ENCODE measurements around the gene PTDSS2. TPM values are rescaled to one million over a fixed set of nuclear protein-coding genes. Genes with fewer than 3 reads are reported as not detected.
A peak's percentile ranks its signal among the peaks of the same experiment; 100 is the strongest.

Gene PTDSS2
- total RNA-seq, 1 experiment from 2014 or later: 30.4 TPM

DNA sequence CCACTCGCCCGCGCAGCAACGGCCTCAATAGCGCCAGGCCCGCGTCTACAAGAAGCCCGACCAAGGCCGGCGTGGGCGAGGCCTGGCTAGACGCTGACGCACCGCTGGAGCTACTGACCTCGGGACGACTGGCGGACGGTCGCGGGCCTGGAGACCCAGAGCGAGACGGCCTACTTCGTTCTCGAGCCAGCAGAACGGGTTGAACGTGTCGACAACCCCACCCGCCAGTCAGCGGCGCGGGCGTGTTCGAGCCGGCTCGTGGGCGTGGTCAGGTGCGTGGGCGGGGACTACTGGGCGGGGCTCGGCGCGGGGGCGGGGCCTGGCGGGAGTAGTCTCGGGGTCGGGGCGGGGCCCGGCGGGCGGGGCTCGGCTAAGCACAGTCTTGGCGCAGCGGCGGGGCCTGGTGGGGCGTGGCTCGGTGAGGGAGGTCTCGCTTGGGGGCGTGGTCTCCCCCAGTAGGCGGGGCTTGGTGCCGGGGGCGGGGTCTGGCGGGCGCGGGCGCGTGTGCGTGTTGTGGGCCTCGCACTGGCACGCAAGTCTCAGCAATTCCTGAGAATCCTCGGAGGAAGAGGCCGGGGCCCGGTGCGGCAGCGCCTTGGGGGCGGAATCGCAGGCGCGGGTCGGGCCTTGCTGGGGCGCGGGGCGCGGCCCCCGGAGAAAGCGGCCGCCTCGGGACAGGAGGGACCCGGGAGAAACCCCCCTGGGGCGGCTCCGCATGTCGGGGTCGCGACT lies 57.1 kb downstream of the PTDSS2 start, which contains the start of gene RNH1:
Gene RNH1 (minus strand): TSS at position 248 of the 732 bp plus-strand sequence. CDS start 5,080 bp downstream, outside the sequence.
- H3K4me1 Mint-ChIP-seq (ENCODE audit: low read depth, unreplicated experiment): no peaks in the 10 kb centered on the region
- no peaks in the 10 kb centered on the region for H3K9me3 Mint-ChIP-seq (ENCODE audit: low read depth, unreplicated experiment)
- H3K27me3 Mint-ChIP-seq (ENCODE audit: unreplicated experiment): no peaks in the 10 kb centered on the region
- peaks cover 44% of the 10 kb centered on the region for H3K36me3 Mint-ChIP-seq (ENCODE audit: insufficient read depth, unreplicated experiment)
- intact Hi-C loops (cut with micrococcal nuclease; ENCODE audit: unreplicated experiment): no loop called here
- TSS peak; percentile 3 for BruUV-seq (replicated peaks)
- CTCF ChIA-PET: interaction anchor here (0.7 to 0.9 kb wide), 3 partner anchors 12 to 1226 kb away, joined by 3 to 8 read pairs (median 6); no protein-coding TSS in a partner anchor
- peak within 1 kb of the TSS; percentile 92 for H3K4me3 Mint-ChIP-seq (ENCODE audit: low read depth, unreplicated experiment)
- peak within 1 kb of the TSS; percentile 99 for H3K27ac Mint-ChIP-seq (ENCODE audit: unreplicated experiment)
- DNase-seq: peak; percentile 98
- TF ChIP-seq, protein P1, sequence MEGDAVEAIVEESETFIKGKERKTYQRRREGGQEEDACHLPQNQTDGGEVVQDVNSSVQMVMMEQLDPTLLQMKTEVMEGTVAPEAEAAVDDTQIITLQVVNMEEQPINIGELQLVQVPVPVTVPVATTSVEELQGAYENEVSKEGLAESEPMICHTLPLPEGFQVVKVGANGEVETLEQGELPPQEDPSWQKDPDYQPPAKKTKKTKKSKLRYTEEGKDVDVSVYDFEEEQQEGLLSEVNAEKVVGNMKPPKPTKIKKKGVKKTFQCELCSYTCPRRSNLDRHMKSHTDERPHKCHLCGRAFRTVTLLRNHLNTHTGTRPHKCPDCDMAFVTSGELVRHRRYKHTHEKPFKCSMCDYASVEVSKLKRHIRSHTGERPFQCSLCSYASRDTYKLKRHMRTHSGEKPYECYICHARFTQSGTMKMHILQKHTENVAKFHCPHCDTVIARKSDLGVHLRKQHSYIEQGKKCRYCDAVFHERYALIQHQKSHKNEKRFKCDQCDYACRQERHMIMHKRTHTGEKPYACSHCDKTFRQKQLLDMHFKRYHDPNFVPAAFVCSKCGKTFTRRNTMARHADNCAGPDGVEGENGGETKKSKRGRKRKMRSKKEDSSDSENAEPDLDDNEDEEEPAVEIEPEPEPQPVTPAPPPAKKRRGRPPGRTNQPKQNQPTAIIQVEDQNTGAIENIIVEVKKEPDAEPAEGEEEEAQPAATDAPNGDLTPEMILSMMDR (IDR thresholded peaks at IDR 0.05; ENCODE audit: unreplicated experiment): no peak

DNA sequence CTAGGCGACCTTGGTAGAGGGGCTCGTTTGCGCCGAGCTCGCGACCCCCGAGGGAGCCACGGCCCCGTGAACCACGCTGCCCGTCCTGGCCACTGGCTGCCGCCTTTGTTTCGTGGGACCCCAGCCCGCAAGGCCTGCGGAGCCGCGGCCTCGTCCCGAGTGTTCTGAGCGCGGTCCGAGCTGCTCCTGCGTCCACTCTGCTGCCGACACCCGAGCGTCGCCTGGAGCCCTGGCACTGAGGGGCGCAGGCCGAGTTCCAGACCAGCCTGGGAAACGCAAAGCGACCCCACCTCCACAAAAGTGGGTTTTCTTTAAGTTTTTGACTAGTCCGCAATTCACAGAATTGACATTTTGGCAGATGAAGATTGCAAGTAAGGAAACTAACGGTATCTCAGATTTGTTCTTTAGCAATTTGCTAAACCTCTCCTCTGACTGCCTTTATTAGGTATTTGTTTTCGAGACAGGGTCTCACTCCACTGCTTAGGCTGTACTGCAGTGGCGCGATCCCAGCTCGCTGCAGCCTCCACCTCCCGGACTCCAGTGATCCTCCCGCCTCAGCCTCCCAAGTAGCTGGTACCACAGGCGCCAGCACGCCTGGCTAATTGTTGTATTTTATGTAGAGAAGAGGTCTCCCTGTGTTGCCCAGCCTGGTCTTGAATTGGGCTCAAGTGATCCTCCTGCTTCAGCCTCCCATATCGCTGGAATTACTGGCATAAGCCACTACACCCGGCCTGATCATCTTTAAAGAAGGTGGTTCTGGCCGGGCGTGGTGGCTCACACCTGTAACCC lies 57.8 kb downstream of the PTDSS2 start:
- H3K27me3 Mint-ChIP-seq (ENCODE audit: unreplicated experiment): no peaks in the 10 kb centered on the region
- intact Hi-C loops (cut with micrococcal nuclease; ENCODE audit: unreplicated experiment): no loop called here
- peaks cover 44% of the 10 kb centered on the region for H3K36me3 Mint-ChIP-seq (ENCODE audit: insufficient read depth, unreplicated experiment)
- CTCF ChIA-PET: no interaction called here
- peak overlapping the region; percentile 92 for H3K4me3 Mint-ChIP-seq (ENCODE audit: low read depth, unreplicated experiment)
- TF ChIP-seq, protein P1 (IDR thresholded peaks at IDR 0.05; ENCODE audit: unreplicated experiment): no peak
- no peaks in the 10 kb centered on the region for H3K9me3 Mint-ChIP-seq (ENCODE audit: low read depth, unreplicated experiment)
- H3K27ac Mint-ChIP-seq (ENCODE audit: unreplicated experiment): no peak overlapping the region
- DNase-seq: no peak
- BruUV-seq (replicated peaks): no TSS peak
- no peaks in the 10 kb centered on the region for H3K4me1 Mint-ChIP-seq (ENCODE audit: low read depth, unreplicated experiment)

DNA sequence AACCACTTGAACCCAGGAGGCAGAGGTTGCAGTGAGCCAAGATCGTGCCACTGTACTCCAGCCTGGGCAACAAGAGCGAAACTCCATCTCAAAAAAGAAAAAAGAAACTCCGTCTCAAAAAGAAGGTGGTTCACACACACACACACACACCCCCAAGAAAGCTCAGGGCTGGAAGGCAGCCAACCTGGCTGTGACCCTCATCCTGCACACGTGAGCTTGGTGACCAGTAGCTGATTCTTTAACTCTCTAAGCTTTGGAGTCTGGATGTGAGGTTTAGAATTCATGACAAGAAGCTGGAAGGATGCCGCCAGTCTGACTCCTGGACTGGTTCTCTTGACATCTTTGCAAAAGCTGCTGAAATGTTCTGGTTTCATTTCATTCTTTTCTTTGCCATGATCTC lies 58.9 kb downstream of the PTDSS2 start:
- Mint-ChIP-seq H3K4me3 (ENCODE audit: low read depth, unreplicated experiment) (no peak overlapping the region), H3K27ac (ENCODE audit: unreplicated experiment) (no peak overlapping the region), H3K27me3 (ENCODE audit: unreplicated experiment) (no peaks in the 10 kb centered on the region), H3K36me3 (ENCODE audit: insufficient read depth, unreplicated experiment) (peaks cover 48% of the 10 kb centered on the region), H3K4me1 (ENCODE audit: low read depth, unreplicated experiment) (no peaks in the 10 kb centered on the region), H3K9me3 (ENCODE audit: low read depth, unreplicated experiment) (no peaks in the 10 kb centered on the region)
- TF ChIP-seq, protein P1 (IDR thresholded peaks at IDR 0.05; ENCODE audit: unreplicated experiment): no peak
- TSS peak; percentile 46 for BruUV-seq (replicated peaks)
- intact Hi-C loops (cut with micrococcal nuclease; ENCODE audit: unreplicated experiment): no loop called here
- CTCF ChIA-PET: interaction anchor here (0.7 kb wide), 1 partner anchor 31 kb away, joined by 3 read pairs; no protein-coding TSS in a partner anchor
- no peak for DNase-seq

DNA sequence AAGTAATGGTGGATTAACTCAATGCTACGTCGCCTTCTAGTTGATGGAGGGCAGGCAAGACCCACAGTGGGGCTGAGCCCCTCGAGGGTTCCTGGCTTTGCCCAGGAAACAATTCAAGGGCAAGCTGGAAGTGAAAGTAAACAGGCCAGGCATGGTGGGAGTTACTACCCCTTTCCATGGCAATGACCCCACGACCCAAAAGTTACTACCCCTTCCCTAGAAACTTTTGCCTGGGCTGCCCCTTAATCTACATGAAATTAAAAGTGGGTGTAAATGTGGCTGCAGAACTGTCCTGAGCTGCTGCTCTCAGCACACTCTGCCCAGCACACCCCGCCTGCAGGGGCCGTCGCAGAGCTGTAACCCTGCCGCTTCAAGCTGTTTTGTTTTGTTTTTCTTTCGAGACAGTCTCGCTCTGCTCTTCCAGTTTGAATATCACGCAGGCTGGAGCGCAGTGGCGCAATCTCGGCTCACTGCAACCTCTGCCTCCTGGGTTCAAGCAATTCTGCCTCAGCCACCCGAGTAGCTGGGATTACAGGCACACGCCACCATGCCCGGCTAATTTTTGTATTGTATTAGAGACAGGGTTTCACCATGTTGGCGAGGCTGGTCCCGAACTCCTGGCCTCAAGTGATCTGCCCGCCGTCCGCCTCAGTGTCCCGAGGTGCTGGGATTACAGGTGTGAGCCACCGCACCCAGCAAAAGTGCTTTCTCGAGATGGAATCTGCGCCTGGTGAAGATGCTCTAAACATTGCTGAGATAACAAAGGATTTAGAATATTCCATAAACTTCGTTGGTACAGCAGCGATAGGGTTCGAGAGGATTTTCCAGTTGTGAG lies 62.9 kb downstream of the PTDSS2 start:
- no TSS peak for BruUV-seq (replicated peaks)
- no peak overlapping the region for H3K4me3 Mint-ChIP-seq (ENCODE audit: low read depth, unreplicated experiment)
- TF ChIP-seq, protein P1 (IDR thresholded peaks at IDR 0.05; ENCODE audit: unreplicated experiment): no peak
- no peaks in the 10 kb centered on the region for H3K4me1 Mint-ChIP-seq (ENCODE audit: low read depth, unreplicated experiment)
- H3K27me3 Mint-ChIP-seq (ENCODE audit: unreplicated experiment): no peaks in the 10 kb centered on the region
- DNase-seq: no peak
- H3K27ac Mint-ChIP-seq (ENCODE audit: unreplicated experiment): no peak overlapping the region
- peaks cover 20% of the 10 kb centered on the region for H3K36me3 Mint-ChIP-seq (ENCODE audit: insufficient read depth, unreplicated experiment)
- intact Hi-C loops (cut with micrococcal nuclease; ENCODE audit: unreplicated experiment): loop anchor here (10.0 kb wide), 1 partner anchor 308 kb away; the partner anchor contains the start of genes BET1L and RIC8A
- CTCF ChIA-PET: interaction anchor here (0.7 kb wide), 1 partner anchor 252 kb away, joined by 4 read pairs; no protein-coding TSS in a partner anchor
- H3K9me3 Mint-ChIP-seq (ENCODE audit: low read depth, unreplicated experiment): no peaks in the 10 kb centered on the region
